Activated T-helper 1 cell treated with anti-CD3 and anti-CD28 coated beads, Interleukin-2, amount 50 U/mL, for 16 hours (primary cell): ENCODE data around the gene SLC4A1.
"Not testable (repeated sequence)": the region's sequence is repeated elsewhere in the genome, so short reads cannot be mapped to it uniquely, and the experiment has no call there.

Experiments
- DNase-seq, 2 donors: peaks; one replicate each; pipeline ENCODE4 v3.0.0-alpha.2; 2020; ENCODE audit warnings: low read depth in 1 of 2, low spot score in 1 of 2

The SLC4A1 gene

GRCh38 chr17:44257815-44258760 lies 9.8 kb downstream of the SLC4A1 start:
- no peak for DNase-seq

GRCh38 chr17:44256671-44257070 lies 11.3 kb downstream of the SLC4A1 start:
- no peak for DNase-seq

- no peak for DNase-seq
Measured at GRCh38 chr17:44255915-44256314, 12.0 kb downstream of the SLC4A1 start.

GRCh38 chr17:44254361-44255095 lies 13.4 kb downstream of the SLC4A1 start:
- DNase-seq: no peak

GRCh38 chr17:44253006-44253405 lies 14.9 kb downstream of the SLC4A1 start:
- no peak for DNase-seq

GRCh38 chr17:44251062-44251461 lies 16.9 kb downstream of the SLC4A1 start:
- no peak for DNase-seq

GRCh38 chr17:44249501-44250246 lies 18.3 kb downstream of the SLC4A1 start:
- DNase-seq: no peak

GRCh38 chr17:44247876-44248736 lies 19.8 kb downstream of the SLC4A1 start:
- DNase-seq: no peak

GRCh38 chr17:44247440-44247841 lies 20.5 kb downstream of the SLC4A1 start:
- no peak for DNase-seq

- DNase-seq: no peak
Measured at GRCh38 chr17:44241106-44241624, 26.8 kb downstream of the SLC4A1 start.

GRCh38 chr17:44237886-44238285 lies 30.0 kb downstream of the SLC4A1 start:
- not testable (repeated sequence) for DNase-seq

GRCh38 chr17:44236444-44236991 lies 31.4 kb downstream of the SLC4A1 start:
- no peak for DNase-seq

GRCh38 chr17:44235583-44235936 lies 32.4 kb downstream of the SLC4A1 start:
- no peak for DNase-seq

- no peak for DNase-seq
Measured at GRCh38 chr17:44233582-44233981, 34.4 kb downstream of the SLC4A1 start.

GRCh38 chr17:44232061-44232460 lies 35.9 kb downstream of the SLC4A1 start:
- DNase-seq: no peak

GRCh38 chr17:44230140-44230539 lies 37.8 kb downstream of the SLC4A1 start:
- DNase-seq: no peak

GRCh38 chr17:44229090-44229489 lies 38.8 kb downstream of the SLC4A1 start:
- no peak for DNase-seq

GRCh38 chr17:44223541-44224071 lies 44.3 kb downstream of the SLC4A1 start:
- DNase-seq: no peak

GRCh38 chr17:44222112-44222869 lies 45.6 kb downstream of the SLC4A1 start:
- DNase-seq: peak in 1 of 2 donors; percentile 29
